Mesendoderm (in vitro differentiated cells): ENCODE data around the gene SPAG4. TPM values are rescaled to one million over a fixed set of nuclear protein-coding genes. Genes with fewer than 3 reads are reported as not detected.

Experiments used
- DNase-seq: peaks from one replicate; pipeline ENCODE4 v3.0.0; 2013
- H2AK5ac ChIP-seq: 2 replicates; pipeline ENCODE4 v1.6.1; 2013; ENCODE audit warnings: low read length, inconsistent platforms
- H2BK120ac ChIP-seq: 2 replicates; pipeline ENCODE4 v1.6.1; 2013; ENCODE audit warnings: low read depth, mild to moderate bottlenecking, low read length, moderate library complexity, mixed read lengths
- H2BK15ac ChIP-seq: replicated peaks from 2 replicates; pipeline ENCODE4 v1.6.1; 2013; ENCODE audit warnings: low read depth, mild to moderate bottlenecking, moderate library complexity
- H2BK5ac ChIP-seq: 2 replicates; pipeline ENCODE4 v1.6.1; 2013; ENCODE audit warnings: low read length, inconsistent platforms
- H3K18ac ChIP-seq: 2 replicates; pipeline ENCODE4 v1.6.1; 2013; ENCODE audit warnings: mild to moderate bottlenecking, low read length, mixed read lengths
- H3K23ac ChIP-seq: one replicate; pipeline ENCODE4 v1.6.1; 2013; ENCODE audit warnings: low read length
- H3K27ac ChIP-seq: 2 replicates; pipeline ENCODE4 v1.5.1; 2013; ENCODE audit warnings: low read depth, mild to moderate bottlenecking, inconsistent platforms, low read length, moderate library complexity
- H3K27me3 ChIP-seq: 2 replicates; pipeline ENCODE4 v1.6.1; 2013; ENCODE audit warnings: low read length, control low read depth, mild to moderate bottlenecking, inconsistent platforms; ENCODE audit not compliant: insufficient read depth, poor library complexity
- H3K36me3 ChIP-seq: 2 replicates; pipeline ENCODE4 v1.6.1; 2013; ENCODE audit warnings: low read length, inconsistent platforms; ENCODE audit not compliant: control insufficient read depth, insufficient read depth
- H3K4ac ChIP-seq: one replicate; pipeline ENCODE4 v1.6.1; 2013; ENCODE audit warnings: low read depth, mild to moderate bottlenecking, low read length, moderate library complexity
- H3K4me1 ChIP-seq: 2 replicates; pipeline ENCODE4 v1.6.1; 2013; ENCODE audit warnings: low read depth, low read length, inconsistent platforms; ENCODE audit not compliant: control insufficient read depth
- H3K4me2 ChIP-seq: 2 replicates; pipeline ENCODE4 v1.6.1; 2013; ENCODE audit warnings: low read length
- H3K4me3 ChIP-seq: 2 replicates; pipeline ENCODE4 v1.5.1; 2013; ENCODE audit warnings: mild to moderate bottlenecking, low read length
- H3K56ac ChIP-seq: one replicate; pipeline ENCODE4 v1.6.1; 2013; ENCODE audit warnings: low read length
- H3K79me1 ChIP-seq: 2 replicates; pipeline ENCODE4 v1.6.1; 2013; ENCODE audit warnings: low read length, inconsistent platforms
- H3K79me2 ChIP-seq: 2 replicates; pipeline ENCODE4 v1.6.1; 2013; ENCODE audit warnings: mild to moderate bottlenecking, low read length; ENCODE audit not compliant: control insufficient read depth, insufficient read depth
- H3K9ac ChIP-seq: 2 replicates; pipeline ENCODE4 v1.6.1; 2013; ENCODE audit warnings: low read length, inconsistent platforms
- H4K5ac ChIP-seq: one replicate; pipeline ENCODE4 v1.6.1; 2013; ENCODE audit warnings: low read length
- H4K8ac ChIP-seq: one replicate; pipeline ENCODE4 v1.6.1; 2013; ENCODE audit warnings: low read depth, mild to moderate bottlenecking, control low read depth, low read length, moderate library complexity
- WGBS: extraction: QIAGEN DNeasy Blood & Tissue Kit; methylation state at CpG from one replicate; pipeline ENCODE4 v1.1.7; 2013; ENCODE audit warnings: low lambda C conversion rate, missing lambda C conversion rate; ENCODE audit not compliant: insufficient coverage; ENCODE audit errors: extremely low coverage; 5-methylcytosine and 5-hydroxymethylcytosine counted together
- small RNA-seq: library from polyadenylated mRNA; stranded (forward); fragments of <200 nt; extraction: miRNeasy Mini kit (QIAGEN cat#:217004); gene quantifications from one replicate; pipeline ENCODE3, GENCODE V24; 2013; ENCODE audit not compliant: insufficient read depth

The SPAG4 gene

GRCh38 chr20:35664466-35665206 lies 49.0 kb downstream of the SPAG4 start, which contains the start of the genes CPNE1 and RBM12:
CPNE1 (minus strand) TSS chr20:35664900; CDS start chr20:35632923, 31,977 bp downstream.
RBM12 (minus strand) TSS chr20:35664900; CDS start chr20:35655322, 9,578 bp downstream.
- H4K5ac ChIP-seq, result peak within 1 kb of the TSS; percentile 15
- H3K9ac ChIP-seq, result peak within 1 kb of the TSS; percentile 96
- peaks cover 49% of the 10 kb centered on the region for H3K79me2 ChIP-seq
- no peaks in the 10 kb centered on the region for H3K36me3 ChIP-seq
- peak within 1 kb of the TSS; percentile 17 for H4K8ac ChIP-seq
- peak within 1 kb of the TSS; percentile 54 for H3K4me3 ChIP-seq
- no peak within 1 kb of the TSS for H2BK15ac ChIP-seq
- H2BK5ac ChIP-seq, result peak within 1 kb of the TSS; percentile 83
- peak within 1 kb of the TSS; percentile 82 for H2AK5ac ChIP-seq
- H3K56ac ChIP-seq, result peak within 1 kb of the TSS; percentile 99
- H3K4me1 ChIP-seq, result no peaks in the 10 kb centered on the region
- peak within 1 kb of the TSS; percentile 70 for H3K27ac ChIP-seq
- DNase-seq, result peak; percentile 97
- H2BK120ac ChIP-seq, result no peak within 1 kb of the TSS
- no peaks in the 10 kb centered on the region for H3K79me1 ChIP-seq
- peak within 1 kb of the TSS; percentile 95 for H3K23ac ChIP-seq
- peak within 1 kb of the TSS; percentile 88 for H3K18ac ChIP-seq
- no peaks in the 10 kb centered on the region for H3K27me3 ChIP-seq
- peak within 1 kb of the TSS; percentile 97 for H3K4ac ChIP-seq
- WGBS, result no CpG with 5 or more reads among the region's 61 CpGs
- peak within 1 kb of the TSS; percentile 86 for H3K4me2 ChIP-seq

DNA sequence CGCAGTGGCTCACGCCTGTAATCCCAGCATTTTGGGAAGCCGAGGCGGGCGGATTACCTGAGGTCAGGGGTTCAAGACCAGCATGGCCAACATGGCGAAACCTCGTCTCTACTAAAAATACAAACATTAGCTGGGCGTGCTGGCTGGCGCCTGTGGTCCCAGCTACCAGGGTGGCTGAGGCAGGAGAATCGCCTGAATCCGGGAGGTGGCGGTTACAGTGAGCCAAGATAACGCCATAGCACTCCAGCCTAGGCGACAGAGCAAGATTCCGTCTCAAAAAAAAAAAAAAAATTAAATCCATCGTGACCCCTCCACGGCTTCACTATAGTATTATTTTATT lies 50.3 kb downstream of the SPAG4 start:
- no peak overlapping the region for H2BK15ac ChIP-seq
- no peaks in the 10 kb centered on the region for H3K27me3 ChIP-seq
- DNase-seq, result no peak
- no peak overlapping the region for H4K5ac ChIP-seq
- no peak overlapping the region for H2BK120ac ChIP-seq
- H3K79me1 ChIP-seq, result no peaks in the 10 kb centered on the region
- H4K8ac ChIP-seq, result no peak overlapping the region
- no peak overlapping the region for H3K27ac ChIP-seq
- H3K4me1 ChIP-seq, result no peaks in the 10 kb centered on the region
- no peak overlapping the region for H3K9ac ChIP-seq
- no peak overlapping the region for H3K23ac ChIP-seq
- no CpG with 5 or more reads among the region's 17 CpGs for WGBS
- no peak overlapping the region for H3K4me2 ChIP-seq
- H3K4me3 ChIP-seq, result no peak overlapping the region
- peaks cover 36% of the 10 kb centered on the region for H3K79me2 ChIP-seq
- no peak overlapping the region for H2BK5ac ChIP-seq
- H2AK5ac ChIP-seq, result no peak overlapping the region
- no peak overlapping the region for H3K4ac ChIP-seq
- H3K18ac ChIP-seq, result no peak overlapping the region
- H3K56ac ChIP-seq, result no peak overlapping the region
- peaks cover 2% of the 10 kb centered on the region for H3K36me3 ChIP-seq

DNA sequence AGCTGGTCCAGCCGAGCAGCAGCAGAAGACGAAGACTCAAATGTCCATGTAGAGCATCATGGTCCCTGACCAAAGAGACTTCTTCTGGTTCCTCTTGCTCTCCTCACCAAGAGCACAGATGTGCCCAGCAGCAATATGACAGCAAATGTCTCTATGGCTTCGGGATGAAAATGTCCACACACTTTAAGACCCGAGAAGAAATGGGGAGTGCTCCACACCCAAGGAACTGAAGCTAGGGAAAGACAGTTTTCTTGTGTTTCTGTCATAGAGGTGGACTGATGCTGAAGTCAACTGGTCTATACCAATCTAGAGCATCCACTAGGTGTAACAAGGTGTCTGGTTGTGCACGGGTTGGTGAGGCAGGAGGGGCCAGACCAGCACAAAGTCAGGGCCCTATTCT lies 53.6 kb downstream of the SPAG4 start:
- H3K36me3 ChIP-seq, result peaks cover 4% of the 10 kb centered on the region
- WGBS, result no CpG with 5 or more reads among the region's 5 CpGs
- no peak overlapping the region for H3K4me2 ChIP-seq
- no peaks in the 10 kb centered on the region for H3K4me1 ChIP-seq
- H2BK120ac ChIP-seq, result no peak overlapping the region
- H3K4me3 ChIP-seq, result no peak overlapping the region
- H3K9ac ChIP-seq, result no peak overlapping the region
- no peak overlapping the region for H2BK5ac ChIP-seq
- H3K23ac ChIP-seq, result no peak overlapping the region
- no peaks in the 10 kb centered on the region for H3K27me3 ChIP-seq
- H3K4ac ChIP-seq, result no peak overlapping the region
- no peak overlapping the region for H3K56ac ChIP-seq
- H2AK5ac ChIP-seq, result no peak overlapping the region
- no peak overlapping the region for H2BK15ac ChIP-seq
- peaks cover 4% of the 10 kb centered on the region for H3K79me2 ChIP-seq
- no peak overlapping the region for H3K27ac ChIP-seq
- no peak overlapping the region for H3K18ac ChIP-seq
- no peaks in the 10 kb centered on the region for H3K79me1 ChIP-seq
- H4K8ac ChIP-seq, result no peak overlapping the region
- no peak for DNase-seq
- no peak overlapping the region for H4K5ac ChIP-seq

DNA sequence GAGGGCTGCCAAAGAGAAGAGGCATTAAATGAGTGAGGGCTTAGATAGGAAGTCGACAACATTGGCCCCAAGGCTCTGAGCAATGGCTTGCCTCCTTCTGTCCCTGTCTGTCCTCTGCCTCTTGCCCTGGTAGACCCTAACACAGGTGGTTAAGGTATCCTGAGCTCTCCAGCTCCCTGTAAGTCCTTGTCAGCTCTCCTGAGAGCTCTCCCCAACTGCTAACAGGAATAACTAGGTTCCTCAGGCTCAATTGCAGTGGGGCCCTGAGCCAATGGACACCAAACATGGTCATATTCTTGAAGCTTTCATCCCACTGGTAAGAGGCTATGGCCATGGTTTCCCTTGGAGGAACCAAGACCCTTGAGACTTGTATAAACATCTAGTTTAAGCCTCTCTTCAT lies 54.1 kb downstream of the SPAG4 start:
- Histone ChIP-seq H3K9ac (no peak overlapping the region), H3K4me2 (no peak overlapping the region), H2BK15ac (no peak overlapping the region), H3K27ac (no peak overlapping the region), H4K5ac (no peak overlapping the region), H2BK5ac (no peak overlapping the region), H3K4me3 (no peak overlapping the region), H2AK5ac (no peak overlapping the region), H2BK120ac (no peak overlapping the region), H3K18ac (no peak overlapping the region), H3K4me1 (no peaks in the 10 kb centered on the region), H3K79me2 (no peaks in the 10 kb centered on the region), H3K79me1 (no peaks in the 10 kb centered on the region), H3K23ac (no peak overlapping the region), H3K36me3 (peaks cover 4% of the 10 kb centered on the region), H3K4ac (no peak overlapping the region), H4K8ac (no peak overlapping the region), H3K56ac (no peak overlapping the region), H3K27me3 (no peaks in the 10 kb centered on the region)
- no peak for DNase-seq
- WGBS, result no CpG with 5 or more reads among the region's 1 CpG

Small RNA genes lying within 50 kb of the gene (small RNA-seq; reads per million reads assigned to genes)
- gene RNU6-759P (not detected), gene RPL37P1 (not detected)
